ENCODE results near the gene ANKDD1A. TPM values are rescaled to one million over a fixed set of nuclear protein-coding genes. Genes with fewer than 3 reads are reported as not detected.

Gene ANKDD1A
- total RNA-seq, 2 donors from 2014 or later, result 0.96 to 2.2 TPM

GRCh38 chr15:64892847-64893403, 18.8 kb upstream of the ANKDD1A start:
- H3K4me1 ChIP-seq, result peaks cover 9 to 52% of the 10 kb centered on the region in 2 donors
- H3K27me3 ChIP-seq, result no peaks in the 10 kb centered on the region
- H3K36me3 ChIP-seq, result no peaks in the 10 kb centered on the region
- no peak for TF ChIP-seq CTCF (IDR thresholded peaks at IDR 0.05)
- no peaks in the 10 kb centered on the region for H3K9me3 ChIP-seq
- DNase-seq (ENCODE audit: low spot score), result no peak
- peak overlapping the region; percentile 84 to 86 for H3K27ac ChIP-seq
- no peak overlapping the region for H3K4me3 ChIP-seq

GRCh38 chr15:64893481-64894394, 18.0 kb upstream of the ANKDD1A start:
- TF ChIP-seq CTCF (IDR thresholded peaks at IDR 0.05), result no peak
- no peaks in the 10 kb centered on the region for H3K9me3 ChIP-seq
- H3K27ac ChIP-seq, result peak overlapping the region; percentile 84 to 86
- peak; percentile 93 for DNase-seq (ENCODE audit: low spot score)
- no peaks in the 10 kb centered on the region for H3K27me3 ChIP-seq
- peak overlapping the region; percentile 1 to 34 for H3K4me3 ChIP-seq
- no peaks in the 10 kb centered on the region for H3K36me3 ChIP-seq
- peaks cover 9 to 59% of the 10 kb centered on the region in 2 donors for H3K4me1 ChIP-seq

- TF ChIP-seq CTCF (IDR thresholded peaks at IDR 0.05), result no peak
- Histone ChIP-seq H3K4me3 (peak overlapping the region; percentile 1 to 34), H3K4me1 (peaks cover 9 to 59% of the 10 kb centered on the region in 2 donors), H3K36me3 (no peaks in the 10 kb centered on the region), H3K27me3 (no peaks in the 10 kb centered on the region), H3K27ac (peak overlapping the region; percentile 84 to 86), H3K9me3 (no peaks in the 10 kb centered on the region)
- DNase-seq (ENCODE audit: low spot score), result no peak
Measured at GRCh38 chr15:64894395-64895056, 17.2 kb upstream of the ANKDD1A start.

GRCh38 chr15:64895285-64896065, 16.2 kb upstream of the ANKDD1A start:
- no peaks in the 10 kb centered on the region for H3K27me3 ChIP-seq
- peak in 1 of 2 donors; percentile 10 for TF ChIP-seq CTCF (IDR thresholded peaks at IDR 0.05)
- peak overlapping the region; percentile 2 to 21 for H3K4me3 ChIP-seq
- no peak for DNase-seq (ENCODE audit: low spot score)
- no peaks in the 10 kb centered on the region for H3K36me3 ChIP-seq
- peaks cover 0 to under 1% of the 10 kb centered on the region in 2 donors for H3K9me3 ChIP-seq
- H3K4me1 ChIP-seq, result peaks cover 9 to 59% of the 10 kb centered on the region in 2 donors
- peak overlapping the region; percentile 84 to 86 for H3K27ac ChIP-seq

GRCh38 chr15:64896371-64897069, 15.2 kb upstream of the ANKDD1A start:
- no peaks in the 10 kb centered on the region for H3K27me3 ChIP-seq
- H3K4me3 ChIP-seq, result no peak overlapping the region
- no peak for DNase-seq (ENCODE audit: low spot score)
- H3K36me3 ChIP-seq, result no peaks in the 10 kb centered on the region
- H3K9me3 ChIP-seq, result peaks cover 7 to 11% of the 10 kb centered on the region in 2 donors
- no peak for TF ChIP-seq CTCF (IDR thresholded peaks at IDR 0.05)
- peaks cover 9 to 59% of the 10 kb centered on the region in 2 donors for H3K4me1 ChIP-seq
- H3K27ac ChIP-seq, result peak overlapping the region; percentile 84 to 86
